Hepatocyte (in vitro differentiated cells): ENCODE results near the gene OR2W3.

ENCODE experiments used
- CTCF ChIP-seq: fragments of 200-600 bp; sonication (generic); IDR thresholded peaks from 2 replicates; pipeline ENCODE4 v1.5.1; 2016; ENCODE audit warnings: antibody characterized with exemption, mild to moderate bottlenecking; ENCODE audit not compliant: poor library complexity
- EZH2phosphoT487 ChIP-seq: fragments of 200-600 bp; sonication (generic); IDR thresholded peaks from one replicate; pipeline ENCODE4 v1.6.1; 2018; ENCODE audit warnings: antibody characterized with exemption, mild to moderate bottlenecking, low read depth, moderate library complexity; ENCODE audit not compliant: unreplicated experiment, severe bottlenecking

DNA sequence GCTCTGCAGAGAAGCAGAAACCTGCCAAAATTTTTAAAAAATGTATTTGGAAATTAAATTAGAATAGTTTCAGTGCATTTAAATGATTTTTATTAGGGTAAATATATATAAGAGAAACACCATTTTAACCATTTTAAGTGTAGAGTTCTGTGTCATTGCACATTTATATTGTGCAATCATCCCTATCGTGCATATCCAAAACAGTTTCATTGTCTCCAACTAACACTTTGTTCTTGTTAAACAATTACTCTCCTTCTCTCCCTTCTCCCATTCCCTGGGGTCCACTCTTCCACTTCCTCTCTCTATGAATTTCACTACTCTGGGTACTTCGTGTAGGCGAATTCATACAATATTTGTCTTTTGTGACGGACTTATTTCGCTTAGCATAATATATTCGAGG lies 47.2 kb downstream of the OR2W3 start:
- TF ChIP-seq CTCF (no peak), EZH2phosphoT487 (no peak)
